OCI-LY1 (cell line): ENCODE measurements around the gene C8A.

Experiments
- EZH2 ChIP-seq: fragments of 200-600 bp; sonication (generic), shearing (Covaris generic); IDR thresholded peaks from 2 replicates; pipeline ENCODE4 v1.8.0; 2017; ENCODE audit warnings: borderline replicate concordance, mixed run types, mild to moderate bottlenecking, antibody characterized with exemption, low read length, moderate library complexity, mixed read lengths
- TF ChIP-seq, protein P1 (sequence below): fragments of 200-600 bp; sonication (generic), shearing (Covaris generic); IDR thresholded peaks from 2 replicates; pipeline ENCODE4 v1.5.1; 2017; ENCODE audit warnings: mild to moderate bottlenecking, antibody characterized with exemption, low read length, moderate library complexity, mixed read lengths

DNA sequence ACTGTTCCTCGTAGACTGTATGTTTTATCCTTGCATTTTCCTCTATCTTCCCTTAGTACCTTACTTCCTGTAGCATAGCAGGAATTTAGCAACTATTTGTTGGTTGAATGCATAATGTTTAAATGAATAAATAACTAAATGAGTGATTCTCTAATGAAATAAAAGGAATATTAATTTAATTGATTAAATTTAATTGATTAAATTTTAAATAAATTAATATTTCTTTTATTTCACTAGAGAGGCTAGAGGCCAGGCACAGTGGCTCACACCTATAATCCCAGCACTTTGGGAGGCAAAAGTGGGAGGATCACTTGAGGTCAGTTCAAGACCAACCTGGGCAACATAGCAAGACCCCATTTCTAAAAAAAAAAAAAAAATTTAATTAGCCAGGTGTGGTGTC, 85.4 kb downstream of the C8A start:
- TF ChIP-seq, protein P1, sequence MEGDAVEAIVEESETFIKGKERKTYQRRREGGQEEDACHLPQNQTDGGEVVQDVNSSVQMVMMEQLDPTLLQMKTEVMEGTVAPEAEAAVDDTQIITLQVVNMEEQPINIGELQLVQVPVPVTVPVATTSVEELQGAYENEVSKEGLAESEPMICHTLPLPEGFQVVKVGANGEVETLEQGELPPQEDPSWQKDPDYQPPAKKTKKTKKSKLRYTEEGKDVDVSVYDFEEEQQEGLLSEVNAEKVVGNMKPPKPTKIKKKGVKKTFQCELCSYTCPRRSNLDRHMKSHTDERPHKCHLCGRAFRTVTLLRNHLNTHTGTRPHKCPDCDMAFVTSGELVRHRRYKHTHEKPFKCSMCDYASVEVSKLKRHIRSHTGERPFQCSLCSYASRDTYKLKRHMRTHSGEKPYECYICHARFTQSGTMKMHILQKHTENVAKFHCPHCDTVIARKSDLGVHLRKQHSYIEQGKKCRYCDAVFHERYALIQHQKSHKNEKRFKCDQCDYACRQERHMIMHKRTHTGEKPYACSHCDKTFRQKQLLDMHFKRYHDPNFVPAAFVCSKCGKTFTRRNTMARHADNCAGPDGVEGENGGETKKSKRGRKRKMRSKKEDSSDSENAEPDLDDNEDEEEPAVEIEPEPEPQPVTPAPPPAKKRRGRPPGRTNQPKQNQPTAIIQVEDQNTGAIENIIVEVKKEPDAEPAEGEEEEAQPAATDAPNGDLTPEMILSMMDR: no peak
- TF ChIP-seq EZH2: no peak
